ENCODE results near the gene CEACAM3. TPM values are rescaled to one million over a fixed set of nuclear protein-coding genes. Genes with fewer than 3 reads are reported as not detected.

The CEACAM3 gene
- total RNA-seq, 2 donors from 2014 or later: 0.71 to 0.93 TPM

DNA sequence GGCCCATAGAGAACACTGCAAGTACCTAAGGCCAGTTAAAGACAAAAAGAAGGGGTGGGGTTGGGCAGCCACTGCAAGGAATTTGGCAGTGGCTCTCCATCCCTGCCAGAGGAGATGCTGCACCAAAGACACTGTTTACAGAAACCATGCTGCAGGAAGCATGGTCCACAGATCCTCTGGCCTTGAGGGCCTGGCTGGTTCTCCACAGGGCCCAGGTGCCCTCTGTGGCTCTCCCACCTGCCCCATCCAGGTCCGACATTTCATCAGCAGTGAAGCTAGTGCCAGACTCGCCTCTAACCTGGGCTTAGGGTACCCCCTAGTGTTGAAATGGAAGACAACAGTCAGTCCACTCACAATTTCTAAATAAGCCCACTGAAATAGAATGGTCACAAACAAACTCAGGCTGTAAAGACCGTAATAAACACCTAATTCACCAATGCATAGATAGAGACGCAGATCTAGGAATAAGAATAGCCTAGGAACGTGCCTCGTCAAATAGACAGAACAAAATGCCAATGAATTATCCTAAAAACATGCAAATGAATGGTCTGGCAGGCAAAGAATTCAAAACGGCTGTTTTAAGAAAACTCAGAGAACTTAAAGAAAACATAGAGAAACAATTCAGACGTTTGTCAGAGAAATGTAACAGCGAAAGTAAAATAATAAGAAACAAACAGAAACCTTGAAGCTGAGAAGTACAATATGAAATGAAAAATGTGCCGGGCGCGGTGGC is 24.8 kb downstream of the CEACAM3 start:
- intact Hi-C loops (cut with DNase I): no loop called here
- DNase-seq (ENCODE audit: low spot score): no peak

DNA sequence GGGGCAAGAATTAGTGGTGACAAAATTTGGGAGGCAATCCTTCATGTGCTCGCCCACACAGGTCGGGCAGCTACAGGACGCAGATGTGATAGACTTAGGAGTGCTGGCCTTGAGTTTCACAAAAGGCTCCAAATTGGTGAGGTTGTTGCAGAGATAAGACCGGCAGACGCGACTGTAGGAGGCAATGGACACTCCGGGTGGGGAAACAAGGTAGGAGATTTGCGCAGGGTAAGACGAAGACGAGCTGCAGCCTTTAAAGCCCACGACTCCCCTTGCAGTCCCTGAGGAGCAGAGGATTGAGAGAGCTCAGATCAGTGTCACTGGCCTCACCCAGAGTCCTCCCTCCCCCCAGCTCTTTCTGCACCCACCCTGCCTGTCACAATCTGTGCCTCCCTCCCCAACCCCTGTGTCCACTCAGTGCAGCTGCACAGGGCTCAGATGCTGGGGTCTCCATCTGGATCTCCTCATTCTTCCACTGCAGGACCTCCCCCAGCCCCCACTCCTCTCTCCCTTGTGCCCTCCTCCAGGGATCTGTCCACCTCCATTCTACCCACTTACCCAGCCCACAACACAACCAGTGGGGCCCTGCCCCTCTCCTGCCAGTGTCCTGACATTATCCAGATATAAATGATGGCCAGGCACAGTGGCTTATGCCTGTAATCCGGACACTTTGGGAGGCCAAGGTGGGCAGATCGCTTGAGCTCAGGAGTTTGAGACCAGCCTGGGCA is 41.8 kb downstream of the CEACAM3 start:
- no peak for DNase-seq (ENCODE audit: low spot score)
- intact Hi-C loops (cut with DNase I): no loop called here

DNA sequence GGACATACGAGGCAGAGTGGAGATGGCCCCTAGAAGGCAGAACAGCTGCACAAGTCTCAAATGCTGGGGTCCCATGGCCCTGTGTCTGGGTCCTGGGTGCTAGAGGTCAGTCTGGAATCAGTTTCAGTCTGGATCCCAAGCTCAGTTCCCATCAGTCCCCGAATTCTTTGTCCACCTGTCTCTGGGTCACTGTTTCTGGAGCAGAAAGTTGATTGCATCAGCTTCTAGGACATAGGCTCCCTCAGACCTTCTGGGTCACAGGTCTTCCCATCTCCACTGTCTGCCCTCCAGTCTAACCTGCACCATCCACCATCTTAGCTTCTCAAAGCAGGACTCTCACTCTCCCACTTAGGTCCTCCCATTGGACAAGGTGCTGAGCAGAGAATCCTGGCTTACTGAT is 42.8 kb downstream of the CEACAM3 start:
- DNase-seq (ENCODE audit: low spot score): no peak
- intact Hi-C loops (cut with DNase I): no loop called here

DNA sequence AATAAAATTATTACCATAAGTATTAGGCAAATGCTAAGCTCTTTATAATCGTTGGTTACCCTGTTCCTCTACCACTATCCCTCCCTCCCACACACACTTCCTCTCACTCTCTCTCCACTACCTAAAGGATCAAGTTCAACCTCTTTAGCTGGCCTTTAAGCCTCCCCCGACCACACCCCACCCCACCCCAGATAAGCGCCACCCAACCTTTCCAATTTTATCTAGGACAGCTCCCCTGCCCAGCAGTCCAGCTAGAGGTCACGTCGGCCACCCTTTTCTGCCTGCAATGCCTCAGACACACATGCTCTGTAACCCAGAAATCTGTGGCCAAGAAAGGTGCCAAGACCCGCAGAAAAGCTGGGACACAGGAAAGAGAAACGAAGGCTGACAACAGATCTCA is 47.0 kb downstream of the CEACAM3 start:
- intact Hi-C loops (cut with DNase I): no loop called here

DNA sequence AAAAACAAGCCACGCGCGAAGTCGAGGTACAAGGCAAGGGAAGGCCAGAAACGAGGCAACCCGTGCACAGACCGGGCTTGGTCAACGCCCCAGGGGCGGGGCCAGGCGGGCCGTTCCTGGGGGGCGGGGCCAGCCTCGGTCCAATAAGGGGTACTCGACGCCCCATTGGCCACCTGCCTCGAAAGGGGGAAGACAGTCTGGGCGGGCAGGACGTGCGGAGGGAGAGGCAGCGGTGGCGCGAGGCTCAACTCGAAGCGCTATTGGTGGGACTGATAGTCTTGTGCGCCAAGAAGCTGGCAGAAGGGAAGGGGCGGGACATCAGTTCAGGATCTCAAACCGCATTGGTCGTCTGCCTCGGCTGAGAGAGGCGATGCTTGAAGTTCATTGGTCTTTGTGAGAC is 48.2 kb downstream of the CEACAM3 start, which contains the start of gene LYPD4:
Gene LYPD4, minus strand, starts transcription at position 83 of the 400 bp plus-strand sequence. CDS start 5,398 bp downstream, outside the sequence.
- intact Hi-C loops (cut with DNase I): no loop called here
- DNase-seq (ENCODE audit: low spot score): peak; percentile 76

More for the DNA sequence above, 47.0 kb downstream of the CEACAM3 start:
- DNase-seq (ENCODE audit: low spot score): no peak

DNA sequence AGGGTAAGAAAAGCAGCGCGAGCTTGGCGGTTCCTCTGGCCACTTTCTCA is 48.4 kb downstream of the CEACAM3 start, which contains the start of gene DMRTC2:
Gene DMRTC2, plus strand, starts transcription at position 42 of the 50 bp plus-strand sequence. CDS start 2,387 bp downstream, outside the sequence.
- intact Hi-C loops (cut with DNase I): no loop called here
- DNase-seq (ENCODE audit: low spot score): no peak

DNA sequence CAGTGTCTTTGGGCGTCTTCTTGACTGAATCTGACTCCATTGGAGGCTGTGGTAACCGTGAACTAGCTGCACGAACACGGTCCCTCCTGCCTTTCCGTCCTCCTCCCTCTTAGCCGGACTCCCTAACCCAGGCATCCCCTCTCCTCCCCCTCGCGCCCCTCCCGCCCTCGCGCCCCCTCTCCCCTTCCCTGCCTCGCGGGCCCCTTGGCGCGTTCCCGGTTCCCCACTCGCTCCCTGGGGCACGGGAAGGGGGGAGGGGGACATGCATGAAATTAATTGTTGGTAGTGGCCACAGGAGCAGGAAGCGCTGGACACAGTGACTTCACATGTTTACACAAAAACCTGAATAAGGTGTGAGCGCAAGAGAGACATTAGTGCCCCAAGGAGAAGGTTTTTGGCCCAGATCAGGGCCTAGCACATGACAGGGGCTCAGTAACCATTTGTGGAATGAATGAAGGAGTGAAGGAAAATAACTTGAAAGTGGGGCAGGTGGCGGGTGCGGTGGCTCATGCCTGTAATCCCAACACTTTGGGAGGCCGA is 48.7 kb downstream of the CEACAM3 start:
- intact Hi-C loops (cut with DNase I): no loop called here
- DNase-seq (ENCODE audit: low spot score): no peak

DNA sequence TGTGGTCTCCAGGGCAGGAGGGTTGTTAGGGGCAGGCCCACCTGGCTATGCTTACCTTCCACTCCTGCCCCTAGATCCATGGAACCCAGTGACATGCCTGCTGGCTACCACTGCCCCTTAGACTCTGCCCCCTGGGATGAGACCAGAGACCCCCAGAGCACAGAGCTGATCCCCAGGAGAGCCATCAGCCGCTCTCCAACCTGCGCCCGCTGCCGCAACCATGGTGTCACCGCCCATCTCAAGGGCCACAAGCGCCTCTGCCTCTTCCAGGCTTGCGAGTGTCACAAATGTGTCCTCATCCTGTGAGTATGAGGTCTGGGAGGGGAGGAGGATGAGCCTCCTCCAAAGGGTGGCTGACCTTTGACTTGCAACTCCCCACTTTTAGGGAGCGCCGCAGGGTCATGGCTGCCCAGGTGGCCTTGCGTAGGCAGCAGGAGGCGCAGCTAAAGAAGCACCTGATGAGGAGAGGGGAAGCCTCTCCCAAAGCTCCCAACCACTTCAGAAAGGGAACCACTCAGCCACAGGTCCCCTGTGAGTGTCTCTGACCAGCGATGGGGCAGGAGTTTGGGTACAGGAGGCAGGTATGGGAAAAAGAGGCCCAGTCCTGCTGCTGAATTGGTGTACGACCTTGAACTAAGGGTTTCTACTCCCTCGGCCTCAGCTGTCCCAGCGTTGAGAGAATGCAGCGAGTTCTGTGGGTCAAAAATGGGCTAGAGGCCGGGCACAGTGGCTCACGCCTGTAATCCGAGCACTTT is 51.1 kb downstream of the CEACAM3 start:
- intact Hi-C loops (cut with DNase I): no loop called here
- DNase-seq (ENCODE audit: low spot score): peak; percentile 37

DNA sequence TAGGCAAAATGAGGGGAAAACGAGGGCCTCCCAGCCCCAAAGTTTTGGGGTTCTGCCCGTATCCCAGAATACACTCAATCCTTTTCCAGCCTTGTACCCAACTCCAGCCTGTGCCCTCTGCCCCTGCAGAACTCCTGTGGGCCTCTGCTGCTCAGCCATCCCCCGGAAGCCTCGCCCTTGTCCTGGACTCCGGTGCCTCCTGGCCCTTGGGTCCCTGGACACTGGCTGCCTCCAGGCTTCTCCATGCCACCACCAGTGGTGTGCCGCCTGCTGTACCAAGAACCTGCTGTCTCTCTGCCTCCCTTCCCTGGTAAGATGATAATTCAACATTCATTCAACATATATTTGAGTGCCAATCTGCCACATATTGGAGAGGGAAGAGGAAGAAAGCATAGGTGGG is 52.3 kb downstream of the CEACAM3 start:
- intact Hi-C loops (cut with DNase I): no loop called here
- DNase-seq (ENCODE audit: low spot score): peak; percentile 64

DNA sequence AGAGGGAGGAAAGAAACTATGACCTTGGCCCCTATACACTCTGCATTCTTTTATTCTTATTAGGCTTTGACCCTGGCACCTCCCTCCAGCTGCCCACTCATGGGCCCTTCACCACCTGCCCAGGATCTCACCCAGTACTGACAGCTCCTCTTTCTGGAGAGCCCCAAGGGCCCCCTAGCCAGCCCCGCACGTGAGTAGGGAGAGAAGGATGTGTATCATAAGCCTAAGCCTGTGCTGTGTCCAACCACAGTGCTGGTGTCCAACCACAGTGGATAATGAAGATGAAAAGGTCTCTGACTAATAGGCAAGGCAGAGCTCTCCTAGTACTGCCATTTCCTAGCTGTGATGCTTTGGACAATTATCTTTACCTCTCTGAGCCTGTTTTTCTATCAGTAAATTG is 52.7 kb downstream of the CEACAM3 start:
- intact Hi-C loops (cut with DNase I): no loop called here
- peak; percentile 23 for DNase-seq (ENCODE audit: low spot score)

DNA sequence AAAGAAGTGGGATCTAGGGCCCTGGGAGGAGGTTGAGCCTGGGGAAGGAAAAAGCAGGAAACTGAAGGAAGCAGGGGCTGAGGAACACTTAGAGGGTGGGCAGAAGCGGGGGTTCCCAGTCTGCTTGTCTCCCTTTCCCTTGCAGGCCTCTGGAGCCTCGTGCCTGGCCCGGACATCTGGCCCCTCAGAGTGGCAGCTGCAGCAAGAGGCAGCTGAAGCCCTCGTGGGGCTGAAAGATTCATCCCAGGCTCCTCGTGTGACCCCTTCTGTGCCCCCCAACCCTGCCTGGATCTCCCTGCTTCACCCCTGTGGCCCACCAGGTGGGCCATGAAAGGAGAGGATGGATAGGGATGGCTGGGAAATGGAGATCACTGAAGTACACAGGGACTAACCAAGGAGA is 54.0 kb downstream of the CEACAM3 start:
- DNase-seq (ENCODE audit: low spot score): peak; percentile 34
- intact Hi-C loops (cut with DNase I): no loop called here

DNA sequence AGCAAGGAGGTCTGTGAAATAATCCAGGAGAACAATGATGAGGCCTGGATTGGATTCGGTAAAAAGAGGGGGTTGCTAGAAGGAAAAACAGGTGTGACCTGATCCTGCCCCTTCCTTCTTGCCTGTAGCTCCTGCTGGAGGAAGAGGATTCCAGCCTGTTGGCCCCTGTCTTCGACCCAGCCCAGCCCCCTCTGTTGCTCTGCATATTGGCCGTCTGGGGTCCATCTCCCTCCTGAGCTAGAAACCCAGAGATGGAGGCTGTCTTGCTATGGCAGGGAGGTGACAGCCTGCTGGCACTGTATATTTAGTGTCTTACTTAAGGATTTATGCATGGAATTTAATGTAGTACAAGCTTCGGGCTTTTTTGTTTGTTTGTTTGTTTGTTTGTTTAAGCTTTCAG is 55.1 kb downstream of the CEACAM3 start:
- intact Hi-C loops (cut with DNase I): no loop called here

DNA sequence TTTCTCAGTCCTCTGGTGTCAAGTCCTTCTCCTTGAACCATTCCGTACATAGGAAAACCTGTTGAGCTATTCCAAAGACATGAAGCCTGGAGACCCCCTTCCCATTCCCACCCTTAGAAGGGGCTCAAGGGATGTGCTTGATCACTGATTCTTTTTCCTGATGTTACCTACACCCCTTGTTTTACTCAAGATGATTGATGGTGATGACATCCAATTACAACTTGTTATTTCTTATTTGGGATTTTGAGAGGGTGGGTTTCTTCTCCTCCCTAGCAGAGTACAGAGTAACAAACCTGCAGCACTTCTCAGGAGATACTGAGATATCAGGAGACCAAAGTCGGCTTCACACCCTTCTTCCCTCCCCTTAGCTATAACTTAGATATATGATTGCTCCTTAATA is 57.0 kb downstream of the CEACAM3 start:
- intact Hi-C loops (cut with DNase I): no loop called here
- DNase-seq (ENCODE audit: low spot score): no peak

More for the DNA sequence above, 55.1 kb downstream of the CEACAM3 start:
- DNase-seq (ENCODE audit: low spot score): peak; percentile 34

DNA sequence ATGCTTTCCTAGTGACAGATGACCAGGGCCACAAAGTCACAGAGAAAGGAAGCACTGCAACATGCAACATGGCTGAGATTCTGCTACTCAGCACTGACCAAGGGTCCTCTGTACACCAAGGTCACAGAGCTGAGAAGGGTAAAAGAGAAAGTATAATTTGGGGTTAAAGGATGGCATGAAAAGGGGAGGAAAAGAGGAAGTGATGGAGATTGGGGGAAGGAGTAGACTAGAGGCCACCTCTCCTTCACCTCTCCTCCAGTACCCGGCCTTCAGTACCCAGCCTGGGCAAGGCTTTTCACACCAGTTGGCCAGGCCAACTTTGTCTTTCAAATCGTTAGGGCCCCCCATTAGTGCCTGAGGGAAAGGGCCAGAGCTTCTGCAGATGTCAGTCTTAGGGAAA is 57.4 kb downstream of the CEACAM3 start:
- DNase-seq (ENCODE audit: low spot score): peak; percentile 49
- intact Hi-C loops (cut with DNase I): no loop called here

DNA sequence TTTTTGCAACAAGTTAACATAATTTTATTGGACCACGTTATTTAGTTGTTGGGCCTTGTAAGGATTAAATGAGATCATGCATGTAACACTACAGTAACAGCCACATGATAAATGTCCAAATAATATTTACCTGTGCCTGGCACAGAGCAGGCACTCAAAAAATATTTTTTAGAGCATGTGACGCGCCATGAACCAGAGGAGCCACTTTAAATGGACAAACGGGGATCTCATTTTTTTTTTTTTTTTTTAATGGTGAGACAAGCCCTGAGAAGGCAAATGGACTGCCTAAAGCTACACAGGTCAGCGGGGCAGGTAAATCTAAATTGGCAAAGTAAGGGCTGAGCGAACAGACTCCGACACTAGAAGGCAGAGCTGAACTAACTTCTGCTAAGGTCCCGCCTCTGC is 62.8 kb downstream of the CEACAM3 start:
- intact Hi-C loops (cut with DNase I): no loop called here
- DNase-seq (ENCODE audit: low spot score): no peak

DNA sequence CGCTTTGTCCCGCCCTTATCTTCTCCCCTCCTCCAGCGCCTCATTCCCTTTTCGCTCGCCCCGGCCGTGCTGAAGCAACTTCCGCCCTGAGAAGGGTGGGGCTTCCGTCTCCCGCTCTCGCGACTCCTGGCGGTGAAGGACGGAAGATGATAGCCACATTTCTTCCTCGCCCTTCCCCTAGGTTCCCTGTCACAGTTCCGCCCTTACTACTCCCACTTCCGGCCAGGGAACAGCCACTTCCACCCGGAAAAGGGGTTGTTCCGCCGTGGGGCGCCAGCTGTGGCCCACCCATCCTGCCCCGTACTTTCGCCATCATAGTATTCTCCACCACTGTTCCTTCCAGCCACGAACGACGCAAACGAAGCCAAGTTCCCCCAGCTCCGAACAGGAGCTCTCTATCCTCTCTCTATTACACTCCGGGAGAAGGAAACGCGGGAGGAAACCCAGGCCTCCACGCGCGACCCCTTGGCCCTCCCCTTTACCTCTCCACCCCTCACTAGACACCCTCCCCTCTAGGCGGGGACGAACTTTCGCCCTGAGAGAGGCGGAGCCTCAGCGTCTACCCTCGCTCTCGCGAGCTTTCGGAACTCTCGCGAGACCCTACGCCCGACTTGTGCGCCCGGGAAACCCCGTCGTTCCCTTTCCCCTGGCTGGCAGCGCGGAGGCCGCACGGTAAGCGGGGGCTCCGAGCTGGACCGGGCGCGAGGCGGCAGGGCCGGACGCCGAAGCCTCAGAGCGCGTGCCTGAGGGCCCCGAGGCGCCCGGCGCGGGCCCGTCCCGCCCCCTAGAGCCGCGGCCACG is 63.4 kb downstream of the CEACAM3 start, which contains the start of gene RPS19:
Gene RPS19, plus strand, starts transcription at position 638 of the 801 bp plus-strand sequence. CDS start 520 bp downstream, outside the sequence.
- intact Hi-C loops (cut with DNase I): no loop called here

DNA sequence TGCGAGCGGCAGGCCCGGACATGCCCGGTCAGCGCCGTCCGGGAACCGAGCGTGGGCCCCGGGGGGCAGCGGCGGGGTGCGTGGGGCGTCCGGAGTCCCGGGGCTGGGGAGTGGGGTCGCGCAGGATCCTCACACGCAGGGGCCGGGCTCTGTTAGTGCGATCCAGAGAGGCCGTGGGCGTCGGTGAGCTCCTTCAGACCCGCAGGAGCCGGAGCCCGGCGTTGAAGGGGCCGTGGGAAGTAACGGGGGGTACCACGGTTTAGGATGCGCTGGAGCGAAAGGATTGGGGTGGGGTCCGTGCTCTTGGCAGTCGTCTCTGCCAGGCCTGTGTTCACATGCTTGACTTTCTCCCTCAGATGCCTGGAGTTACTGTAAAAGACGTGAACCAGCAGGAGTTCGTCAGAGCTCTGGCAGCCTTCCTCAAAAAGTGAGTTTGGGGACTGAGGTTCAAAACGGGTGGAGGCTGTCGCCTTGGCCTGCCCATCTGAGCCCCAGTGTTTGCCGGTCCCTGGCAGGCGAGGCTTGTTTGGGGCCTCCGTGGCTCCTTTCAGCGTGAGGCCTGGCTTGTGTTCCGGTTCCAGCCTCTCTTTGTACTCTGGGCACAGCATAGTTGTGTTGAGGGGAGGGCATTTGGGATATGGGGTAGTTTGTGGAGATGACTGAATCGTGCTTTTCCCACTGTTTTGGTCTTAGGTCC is 64.2 kb downstream of the CEACAM3 start:
- intact Hi-C loops (cut with DNase I): no loop called here

More for the DNA sequence above, 63.4 kb downstream of the CEACAM3 start, which contains the start of gene RPS19:
- DNase-seq (ENCODE audit: low spot score): peak; percentile 100

More for the DNA sequence above, 64.2 kb downstream of the CEACAM3 start:
- no peak for DNase-seq (ENCODE audit: low spot score)

Data from posterior vena cava (tissue), 2 donors.